Glutamatergic neuron (in vitro differentiated cells): ENCODE measurements around the gene GRIK5. TPM values are rescaled to one million over a fixed set of nuclear protein-coding genes. Genes with fewer than 3 reads are reported as not detected.

Experiments
- DNase-seq: peaks from one replicate; pipeline ENCODE4 v3.0.0; 2022
- H3K27ac Mint-ChIP-seq: one replicate; pipeline ENCODE4 v1.8.0; 2020; ENCODE audit warnings: mild to moderate bottlenecking, mixed read lengths, inconsistent platforms; ENCODE audit not compliant: unreplicated experiment
- H3K27me3 Mint-ChIP-seq: one replicate; pipeline ENCODE4 v1.8.0; 2020; ENCODE audit warnings: mild to moderate bottlenecking, moderate library complexity, mixed read lengths, inconsistent platforms; ENCODE audit not compliant: unreplicated experiment
- H3K36me3 Mint-ChIP-seq: one replicate; pipeline ENCODE4 v1.8.0; 2020; ENCODE audit warnings: mild to moderate bottlenecking, mixed read lengths, inconsistent platforms; ENCODE audit not compliant: unreplicated experiment
- H3K4me1 Mint-ChIP-seq: one replicate; pipeline ENCODE4 v1.8.0; 2020; ENCODE audit warnings: mild to moderate bottlenecking, low read depth, mixed read lengths, inconsistent platforms; ENCODE audit not compliant: unreplicated experiment
- H3K4me3 Mint-ChIP-seq: one replicate; pipeline ENCODE4 v1.8.0; 2020; ENCODE audit warnings: mild to moderate bottlenecking, mixed read lengths, inconsistent platforms; ENCODE audit not compliant: unreplicated experiment
- H3K9me3 Mint-ChIP-seq: one replicate; pipeline ENCODE4 v1.8.0; 2020; ENCODE audit warnings: mild to moderate bottlenecking, moderate library complexity, mixed read lengths, inconsistent platforms; ENCODE audit not compliant: unreplicated experiment
- CTCF ChIP-seq: fragments of 200-600 bp; sonication (generic); IDR thresholded peaks from one replicate; pipeline ENCODE4 v1.5.0; 2021; ENCODE audit not compliant: partially characterized antibody, unreplicated experiment
- total RNA-seq: library from RNA; stranded (reverse); fragmentation: NEBNext Ultra II Directional; extraction: Animal tissue kit (Norgen Biotek cat#: 25700); gene quantifications from one replicate; pipeline ENCODE4 v1.2.1, GENCODE V29; 2021; ENCODE audit not compliant: unreplicated experiment

GRIK5 gene
- total RNA-seq, 1 donor from 2014 or later = 79.1 TPM

GRCh38 chr19:42099336-42099925 lies 29.4 kb upstream of the GRIK5 start:
- no peaks in the 10 kb centered on the region for H3K36me3 Mint-ChIP-seq
- H3K27ac Mint-ChIP-seq = no peak overlapping the region
- peaks cover under 1% of the 10 kb centered on the region for H3K4me1 Mint-ChIP-seq
- H3K27me3 Mint-ChIP-seq = no peaks in the 10 kb centered on the region
- H3K4me3 Mint-ChIP-seq = no peak overlapping the region
- DNase-seq = no peak
- H3K9me3 Mint-ChIP-seq = no peaks in the 10 kb centered on the region
- TF ChIP-seq CTCF = no peak

GRCh38 chr19:42098781-42099180 lies 28.8 kb upstream of the GRIK5 start:
- DNase-seq = no peak
- Mint-ChIP-seq H3K27me3 (peaks cover 2% of the 10 kb centered on the region), H3K27ac (no peak overlapping the region), H3K9me3 (no peaks in the 10 kb centered on the region), H3K36me3 (peaks cover 4% of the 10 kb centered on the region), H3K4me3 (no peak overlapping the region), H3K4me1 (peaks cover 7% of the 10 kb centered on the region)
- TF ChIP-seq CTCF = no peak

GRCh38 chr19:42097461-42097860 lies 27.5 kb upstream of the GRIK5 start:
- Mint-ChIP-seq H3K9me3 (no peaks in the 10 kb centered on the region), H3K36me3 (peaks cover 4% of the 10 kb centered on the region), H3K27ac (no peak overlapping the region), H3K27me3 (peaks cover 2% of the 10 kb centered on the region), H3K4me3 (no peak overlapping the region), H3K4me1 (peaks cover 7% of the 10 kb centered on the region)
- no peak for DNase-seq
- TF ChIP-seq CTCF = no peak

- TF ChIP-seq CTCF = no peak
- H3K4me3 Mint-ChIP-seq = no peak overlapping the region
- peaks cover 4% of the 10 kb centered on the region for H3K36me3 Mint-ChIP-seq
- H3K4me1 Mint-ChIP-seq = peaks cover 7% of the 10 kb centered on the region
- no peak overlapping the region for H3K27ac Mint-ChIP-seq
- DNase-seq = no peak
- peaks cover 2% of the 10 kb centered on the region for H3K27me3 Mint-ChIP-seq
- no peaks in the 10 kb centered on the region for H3K9me3 Mint-ChIP-seq
These were observed 26.3 kb upstream of the GRIK5 start for GRCh38 chr19:42096255-42096837.

- Mint-ChIP-seq H3K4me1 (peaks cover 8% of the 10 kb centered on the region), H3K36me3 (peaks cover 4% of the 10 kb centered on the region), H3K27me3 (peaks cover 2% of the 10 kb centered on the region), H3K27ac (no peak overlapping the region), H3K9me3 (peaks cover 2% of the 10 kb centered on the region), H3K4me3 (no peak overlapping the region)
- peak; percentile 53 for DNase-seq
- no peak for TF ChIP-seq CTCF
These were observed 25.8 kb upstream of the GRIK5 start for GRCh38 chr19:42095814-42096230.
